DMS153 (cell line): ENCODE results near the gene BORCS6.
"Not testable (repeated sequence)": the region's sequence is repeated elsewhere in the genome, so short reads cannot be mapped to it uniquely, and the experiment has no call there.

ENCODE experiments used
- DNase-seq: peaks from one replicate; lab custom pipeline; 2025; lab: John Stamatoyannopoulos, UW

The BORCS6 gene

DNA sequence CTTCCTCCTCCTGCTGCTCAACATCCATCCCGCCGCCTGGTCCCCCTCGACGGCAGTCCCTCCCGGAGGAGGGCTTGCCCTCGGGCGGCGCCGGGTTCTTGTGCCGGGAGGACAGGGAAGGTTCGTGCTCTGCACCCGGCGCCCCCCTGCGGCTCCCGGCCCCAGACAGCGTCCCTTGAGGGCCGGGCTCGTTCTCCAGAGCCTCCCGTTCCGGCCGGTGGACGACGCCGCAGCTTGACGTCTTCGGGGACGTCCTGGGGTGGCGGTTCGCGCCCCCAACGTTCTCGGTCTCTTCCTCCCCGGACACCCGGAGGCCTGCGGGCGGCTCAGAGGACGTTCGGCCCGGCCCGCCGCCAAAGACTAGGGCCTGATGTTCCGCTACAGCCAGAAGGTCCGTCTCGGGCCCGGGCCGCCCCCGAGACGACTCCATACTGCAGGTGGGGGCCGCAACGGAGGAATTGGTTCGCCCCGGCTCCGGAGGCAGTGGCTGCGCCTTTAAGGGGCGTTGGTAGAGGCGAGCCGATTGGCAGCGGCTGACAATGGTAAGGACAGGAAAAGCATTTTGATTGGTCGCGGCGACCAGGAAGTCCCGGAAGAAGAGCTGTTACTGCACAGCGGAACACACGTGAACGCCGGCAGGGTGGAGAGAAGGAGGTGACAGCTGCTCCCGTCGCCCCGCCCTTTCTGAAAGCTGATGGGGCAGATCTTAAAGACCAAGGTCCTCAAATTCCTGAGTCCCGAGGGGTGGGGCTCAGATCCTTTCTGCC lies at the start of gene BORCS6:
BORCS6 (minus strand) TSS at position 470 of the 767 bp plus-strand sequence; CDS start at position 430, 40 bp downstream.
- peak; percentile 86 for DNase-seq

DNA sequence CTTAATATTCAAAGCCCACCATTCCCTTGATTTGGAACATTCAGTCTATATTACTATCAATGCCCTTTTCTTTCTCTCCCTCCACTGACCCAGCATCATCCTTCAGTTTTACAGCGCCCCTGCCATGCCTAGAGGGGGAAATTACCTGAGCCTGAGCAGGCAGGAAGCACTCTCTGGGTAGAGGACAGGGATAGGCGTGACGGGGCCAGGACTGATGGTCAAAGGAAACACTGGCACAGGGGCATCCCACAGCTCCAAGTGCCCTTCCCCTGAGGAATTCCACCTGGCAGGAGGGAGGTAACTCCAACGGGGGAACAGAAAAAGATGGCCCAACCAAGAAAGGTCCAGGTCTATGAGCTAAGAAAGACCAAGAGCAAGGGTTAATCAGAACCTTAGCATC lies 47.9 kb upstream of the BORCS6 start:
- DNase-seq = no peak

DNA sequence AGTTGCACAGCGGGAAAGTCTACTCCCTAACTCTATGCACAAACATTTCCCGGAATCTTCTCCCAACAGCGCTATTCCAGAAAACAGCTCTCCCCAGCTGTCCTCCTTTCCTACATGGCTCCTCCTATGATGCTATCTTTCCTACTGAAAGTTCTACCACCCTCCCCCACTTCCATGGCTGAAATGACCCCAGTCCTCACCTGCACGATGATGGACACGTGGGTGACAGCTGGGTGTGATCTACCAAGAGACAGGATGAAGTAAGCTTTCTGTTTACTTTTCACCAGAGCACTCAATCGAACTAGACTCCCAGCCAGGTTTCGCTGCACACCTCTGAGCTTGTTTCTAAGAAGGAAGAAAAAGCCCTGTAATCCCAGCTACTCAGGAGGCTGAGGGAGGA lies 47.2 kb upstream of the BORCS6 start:
- peak; percentile 20 for DNase-seq

DNA sequence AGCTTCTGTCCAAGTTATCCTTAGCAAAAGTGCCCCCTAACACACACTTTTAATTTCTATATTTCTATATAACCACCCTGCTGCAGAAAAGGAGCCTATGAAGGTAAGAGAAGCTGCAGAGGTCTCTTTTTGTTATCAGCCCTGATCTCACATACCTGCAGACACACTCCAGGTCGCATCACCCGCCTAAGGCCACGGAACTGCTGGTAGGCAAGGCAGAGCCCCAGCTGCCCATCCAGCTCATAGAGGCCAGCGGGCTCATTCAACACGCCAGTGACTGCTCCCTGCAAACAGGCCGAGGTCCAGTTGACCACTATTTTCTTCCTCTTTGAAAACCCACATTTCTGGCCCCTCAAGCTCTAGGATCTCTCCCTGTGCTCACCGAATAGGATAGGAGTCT lies 45.7 kb upstream of the BORCS6 start:
- no peak for DNase-seq

DNA sequence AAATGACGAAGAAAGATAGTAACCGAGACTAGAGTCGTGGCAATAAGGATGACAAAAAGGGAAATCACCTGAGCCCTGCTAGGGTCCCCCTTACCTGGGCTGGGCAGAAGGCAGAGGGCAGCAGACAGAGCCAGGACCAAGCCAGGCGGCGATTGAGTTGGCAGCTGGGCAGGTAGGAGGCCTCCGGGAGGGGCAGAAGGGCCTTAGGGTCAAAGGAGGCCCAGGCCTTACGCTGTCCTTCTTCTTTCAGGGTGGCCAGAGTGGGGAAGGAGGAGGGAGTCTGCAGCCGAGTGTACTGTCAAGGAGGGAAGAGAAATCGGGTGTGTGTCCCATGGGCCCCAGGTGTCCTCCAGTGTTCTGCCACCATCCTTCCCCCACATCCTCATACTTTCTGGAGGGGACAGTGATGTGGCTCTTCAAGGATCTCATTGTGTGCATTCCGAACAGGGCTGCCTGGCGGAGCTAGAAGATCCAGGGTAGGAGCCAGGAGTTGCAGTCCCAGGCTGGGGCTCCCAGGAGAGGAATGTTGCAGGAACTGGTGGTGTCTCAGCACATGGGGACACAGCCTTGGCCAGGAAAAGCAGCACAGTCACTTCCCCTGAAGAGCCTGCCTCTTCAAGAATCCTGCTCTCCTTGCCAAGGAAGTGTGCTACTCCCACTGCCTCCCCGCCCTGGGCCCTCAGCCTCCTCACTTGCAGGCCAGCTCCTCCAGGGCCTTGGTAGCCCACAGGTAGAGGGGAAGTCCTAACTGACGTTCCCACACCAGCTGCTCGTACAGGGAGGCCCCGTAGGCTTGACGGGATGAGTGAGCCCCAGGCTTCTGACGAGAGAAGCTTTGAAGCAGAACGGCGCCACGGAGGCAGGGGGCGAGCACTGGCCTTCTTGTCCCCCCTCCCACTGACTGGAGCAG lies 44.6 kb upstream of the BORCS6 start:
- no peak for DNase-seq

DNA sequence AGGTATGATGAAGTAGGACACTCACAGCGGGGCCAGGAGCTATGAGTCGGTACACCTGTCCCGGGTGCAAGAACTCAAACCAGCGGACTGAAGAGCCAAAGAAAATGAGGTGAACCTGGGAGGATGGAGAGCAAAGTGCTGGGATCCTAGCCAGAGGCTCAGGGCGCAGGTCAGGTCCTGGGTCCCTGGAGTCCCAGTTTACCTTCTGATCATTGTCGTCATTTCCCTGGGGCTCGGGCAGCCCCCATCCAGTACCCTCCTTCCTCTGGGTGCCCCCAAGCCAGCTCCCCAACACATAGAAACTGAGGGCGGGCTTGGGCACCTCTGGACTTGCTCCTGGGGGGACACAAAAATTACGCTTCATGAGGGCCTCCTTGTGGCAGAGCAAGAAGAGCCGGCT lies 41.7 kb upstream of the BORCS6 start:
- DNase-seq = no peak

DNA sequence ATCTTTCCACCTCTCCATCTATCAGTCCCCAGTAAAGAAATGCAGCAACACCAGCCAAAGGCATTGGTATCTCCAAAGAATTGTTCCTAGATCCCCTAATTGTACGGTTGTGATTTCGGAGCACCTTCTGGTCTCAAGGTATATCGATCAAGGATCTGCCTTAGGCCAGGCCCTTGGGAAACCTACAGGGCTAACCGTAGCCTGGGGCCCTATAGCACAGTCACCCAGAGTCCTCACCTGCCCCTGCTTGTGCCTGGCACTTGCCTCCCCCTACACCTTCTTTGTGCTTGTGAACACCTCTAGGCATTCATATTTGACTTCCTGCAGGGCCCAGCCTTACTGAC lies 37.2 kb upstream of the BORCS6 start:
- no peak for DNase-seq

DNA sequence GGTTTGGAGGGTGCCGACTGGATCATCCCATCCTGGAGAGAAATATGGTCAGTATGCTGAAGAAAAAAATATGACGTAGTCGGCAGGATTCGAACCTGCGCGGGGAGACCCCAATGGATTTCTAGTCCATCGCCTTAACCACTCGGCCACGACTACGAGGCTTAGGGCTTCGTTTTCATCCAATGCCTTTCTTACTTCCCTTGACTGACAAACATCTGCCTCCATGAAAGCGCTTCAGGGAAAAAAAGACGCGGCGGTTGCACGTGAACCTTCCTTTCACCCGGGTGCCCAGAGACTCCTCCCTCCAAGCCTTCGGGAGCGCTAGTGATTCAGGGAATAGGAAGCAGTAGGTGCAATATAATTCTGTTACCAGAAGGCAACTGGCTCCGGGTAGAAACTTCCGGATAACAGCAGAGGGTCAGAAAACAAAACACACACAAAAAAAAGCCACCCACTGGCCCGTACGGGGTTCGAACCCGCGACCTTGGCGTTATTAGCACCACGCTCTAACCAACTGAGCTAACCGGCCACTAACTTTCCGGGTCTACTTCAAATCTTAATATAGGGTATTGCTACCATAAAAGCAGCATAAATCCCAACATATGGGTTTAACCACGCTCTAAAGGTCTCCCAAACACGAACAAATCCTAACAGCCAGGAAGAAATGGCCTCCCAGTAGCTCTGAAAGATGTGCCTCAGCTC lies 36.7 kb upstream of the BORCS6 start:
- no peak for DNase-seq

DNA sequence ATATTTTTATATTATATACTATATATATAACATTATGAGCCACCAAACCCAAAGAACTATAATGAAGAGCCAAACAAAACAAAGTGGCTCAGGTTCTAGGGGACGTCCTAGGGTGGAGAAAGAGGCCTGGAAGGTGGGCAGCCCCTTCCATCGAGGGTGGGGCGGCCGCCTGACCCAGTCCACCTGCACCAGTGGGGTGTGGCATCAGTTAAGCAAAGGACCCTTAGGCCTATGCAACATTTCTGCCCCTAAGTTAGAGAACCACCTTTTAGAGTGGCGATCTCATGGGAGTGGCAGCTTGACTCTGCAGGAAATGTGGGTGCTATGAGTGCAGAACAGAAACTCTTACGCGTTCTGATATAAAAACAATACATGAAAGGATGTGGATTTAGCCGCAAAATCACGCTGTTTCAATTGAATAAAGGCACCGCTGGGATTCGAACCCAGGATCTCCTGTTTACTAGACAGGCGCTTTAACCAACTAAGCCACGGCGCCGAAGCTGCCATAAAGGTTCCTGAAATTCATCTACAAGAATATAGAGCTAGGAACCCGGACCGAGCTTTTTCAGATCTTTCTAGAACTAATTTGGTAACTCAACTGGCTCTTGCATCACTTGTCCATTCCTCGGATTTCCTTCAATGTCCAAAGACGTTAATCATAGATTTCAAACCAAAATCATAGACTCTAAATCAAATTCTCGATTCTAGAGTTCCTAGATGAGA lies 36.0 kb upstream of the BORCS6 start:
- no peak for DNase-seq

DNA sequence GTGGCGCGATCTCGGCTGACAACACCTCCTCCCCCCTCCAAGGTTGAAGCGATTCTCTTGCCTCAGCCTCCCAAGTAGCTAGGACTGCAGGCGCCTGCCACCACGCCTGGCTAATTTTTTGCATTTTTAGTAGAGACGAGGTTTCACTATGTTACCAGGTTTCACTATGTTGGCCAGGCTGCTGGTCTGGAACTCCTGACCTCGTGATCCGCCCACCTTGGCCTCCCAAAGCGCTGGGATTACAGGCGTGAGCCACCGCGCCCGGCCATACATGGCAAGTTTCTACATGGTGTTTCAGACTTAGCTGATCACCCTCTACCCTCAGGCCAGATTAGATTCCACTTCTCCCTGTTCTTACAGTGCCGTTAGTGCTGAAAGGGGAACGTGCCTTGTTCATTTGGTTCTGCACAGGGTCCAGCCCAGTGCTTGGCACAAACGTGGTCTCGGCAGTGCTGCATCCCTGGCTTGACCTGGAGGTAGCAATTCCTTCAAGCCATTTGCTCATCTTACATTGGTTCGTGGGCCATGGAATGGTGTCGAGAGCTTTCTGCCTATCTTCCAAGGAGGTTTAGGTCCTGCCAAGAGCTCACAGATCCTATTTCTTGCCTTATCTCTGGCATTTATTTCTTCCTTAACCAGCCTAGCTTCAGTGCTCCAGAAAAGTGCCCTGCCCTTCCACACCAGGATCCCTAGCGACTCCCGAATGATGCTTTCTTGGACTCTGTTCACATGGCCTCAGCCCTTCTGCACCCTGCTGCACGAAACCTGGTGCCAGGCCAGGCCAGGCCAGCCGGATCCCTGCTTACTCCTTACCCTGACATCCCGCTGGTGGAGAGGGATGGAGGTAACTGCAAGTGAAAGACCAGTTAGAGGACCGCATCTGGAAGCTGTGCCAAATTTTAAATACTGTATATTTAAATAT lies 35.2 kb upstream of the BORCS6 start:
- DNase-seq = no peak

DNA sequence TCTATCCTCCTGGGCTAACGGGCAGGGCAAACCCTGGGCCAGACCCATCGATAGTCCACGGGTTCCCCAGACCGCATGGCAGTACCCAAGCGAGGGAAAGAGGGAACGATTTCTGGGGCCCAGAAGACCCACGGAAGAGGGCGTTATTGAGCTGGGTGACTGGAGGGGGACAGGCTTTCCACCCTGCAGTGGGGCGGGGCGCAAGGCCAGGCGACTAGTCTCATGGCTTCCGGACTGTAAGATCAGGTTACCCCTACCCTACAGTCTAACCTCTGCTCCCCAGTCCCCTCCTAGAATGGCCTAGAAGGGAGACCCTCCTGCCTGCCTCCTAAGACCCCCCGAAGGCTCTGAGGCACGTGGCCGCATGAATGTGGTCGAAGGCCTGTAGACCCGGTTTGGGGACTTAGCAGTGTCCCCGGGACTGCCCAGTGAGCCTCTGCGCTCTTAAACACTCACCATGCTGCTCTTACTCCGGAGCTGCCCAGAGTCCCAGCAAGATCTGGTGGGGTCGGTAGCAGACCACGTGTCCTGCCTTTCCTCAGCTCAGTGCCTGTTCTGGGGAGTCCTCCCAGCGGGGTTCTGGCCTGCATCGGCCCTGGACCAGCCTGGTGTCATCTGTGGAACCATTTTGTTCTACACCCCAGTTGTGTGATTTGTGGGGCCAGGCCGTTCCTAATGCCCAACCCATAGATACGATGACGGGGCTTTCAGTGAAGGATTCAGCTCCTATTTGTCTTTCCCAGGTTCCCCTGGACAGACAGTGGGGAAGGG lies 33.6 kb upstream of the BORCS6 start:
- no peak for DNase-seq

DNA sequence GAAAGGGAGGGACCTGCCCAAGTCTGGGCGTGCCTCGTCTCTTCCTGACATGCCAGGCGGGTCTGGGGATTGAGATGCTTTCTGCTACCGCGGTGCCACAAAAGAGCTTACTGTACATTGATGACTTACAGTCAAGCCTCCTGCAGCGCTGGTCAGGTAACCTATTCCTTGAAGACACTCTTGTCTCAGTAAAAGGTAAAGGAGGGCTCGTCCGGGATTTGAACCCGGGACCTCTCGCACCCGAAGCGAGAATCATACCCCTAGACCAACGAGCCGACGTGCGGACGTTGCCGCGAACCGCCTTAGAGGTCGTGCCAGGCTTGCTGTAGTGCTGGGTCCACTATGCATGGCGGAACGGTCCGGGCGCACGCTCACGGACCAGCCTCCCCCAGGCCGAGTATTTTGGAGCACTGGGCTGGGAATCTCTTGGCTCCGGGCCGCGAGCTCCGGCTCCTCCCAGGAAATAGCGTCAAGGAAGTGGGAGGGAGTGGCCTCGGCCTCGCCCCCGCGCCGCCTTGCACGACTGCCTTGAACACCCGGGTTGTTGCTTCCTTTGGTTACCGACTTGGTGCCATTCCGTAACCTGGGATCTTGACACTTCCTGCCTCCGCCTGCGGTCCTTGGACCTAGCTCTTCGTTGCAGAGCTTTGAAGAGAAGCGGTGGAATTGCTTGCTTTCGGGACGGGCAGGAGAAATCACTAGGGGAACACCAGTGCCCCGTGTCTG lies 32.8 kb upstream of the BORCS6 start:
- peak; percentile 40 for DNase-seq

DNA sequence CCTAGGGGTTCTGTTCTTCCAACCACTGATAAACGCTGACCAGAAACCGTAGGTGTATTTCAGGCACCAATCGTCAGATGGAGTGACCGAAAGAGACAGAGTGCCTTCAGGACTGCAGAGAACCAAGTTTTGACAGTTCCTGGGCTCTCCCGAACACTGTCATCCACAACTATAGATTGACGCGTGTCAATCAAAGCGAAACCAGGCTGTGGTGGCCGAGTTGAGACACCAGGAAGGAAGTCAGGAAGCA lies 32.3 kb upstream of the BORCS6 start:
- DNase-seq = no peak

DNA sequence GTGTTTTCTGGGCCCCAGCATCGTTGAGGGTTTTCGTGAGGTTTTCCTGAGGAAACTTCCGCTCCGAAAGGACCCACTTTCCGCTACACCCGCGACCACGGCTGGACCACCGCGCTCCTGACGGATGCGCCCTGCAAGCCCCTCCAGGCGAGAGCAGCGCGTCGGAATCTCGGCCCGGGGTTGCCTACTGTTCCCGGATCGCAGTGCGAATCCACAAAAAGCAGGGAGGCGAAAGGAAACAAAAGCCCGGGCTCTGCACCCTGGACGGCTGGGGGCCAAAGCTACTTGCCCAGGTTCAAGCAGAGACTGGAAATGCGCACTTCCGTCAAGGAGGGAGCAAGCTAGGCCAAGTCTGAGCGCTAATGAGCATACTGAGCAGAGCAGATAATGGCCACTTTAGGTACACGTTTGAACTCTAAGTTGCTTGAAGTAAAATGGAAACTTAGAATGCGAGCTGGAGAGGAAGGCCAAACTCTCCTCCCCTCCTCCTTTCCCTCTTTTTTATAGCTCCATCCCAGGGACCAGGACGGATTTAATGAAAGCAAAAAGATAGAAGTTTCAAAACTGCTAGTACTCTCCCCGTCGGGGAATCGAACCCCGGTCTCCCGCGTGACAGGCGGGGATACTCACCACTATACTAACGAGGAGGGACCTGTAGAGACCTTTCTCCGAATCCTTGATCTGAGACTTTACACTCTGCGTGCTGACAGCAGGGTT lies 31.8 kb upstream of the BORCS6 start:
- DNase-seq = peak; percentile 41

DNA sequence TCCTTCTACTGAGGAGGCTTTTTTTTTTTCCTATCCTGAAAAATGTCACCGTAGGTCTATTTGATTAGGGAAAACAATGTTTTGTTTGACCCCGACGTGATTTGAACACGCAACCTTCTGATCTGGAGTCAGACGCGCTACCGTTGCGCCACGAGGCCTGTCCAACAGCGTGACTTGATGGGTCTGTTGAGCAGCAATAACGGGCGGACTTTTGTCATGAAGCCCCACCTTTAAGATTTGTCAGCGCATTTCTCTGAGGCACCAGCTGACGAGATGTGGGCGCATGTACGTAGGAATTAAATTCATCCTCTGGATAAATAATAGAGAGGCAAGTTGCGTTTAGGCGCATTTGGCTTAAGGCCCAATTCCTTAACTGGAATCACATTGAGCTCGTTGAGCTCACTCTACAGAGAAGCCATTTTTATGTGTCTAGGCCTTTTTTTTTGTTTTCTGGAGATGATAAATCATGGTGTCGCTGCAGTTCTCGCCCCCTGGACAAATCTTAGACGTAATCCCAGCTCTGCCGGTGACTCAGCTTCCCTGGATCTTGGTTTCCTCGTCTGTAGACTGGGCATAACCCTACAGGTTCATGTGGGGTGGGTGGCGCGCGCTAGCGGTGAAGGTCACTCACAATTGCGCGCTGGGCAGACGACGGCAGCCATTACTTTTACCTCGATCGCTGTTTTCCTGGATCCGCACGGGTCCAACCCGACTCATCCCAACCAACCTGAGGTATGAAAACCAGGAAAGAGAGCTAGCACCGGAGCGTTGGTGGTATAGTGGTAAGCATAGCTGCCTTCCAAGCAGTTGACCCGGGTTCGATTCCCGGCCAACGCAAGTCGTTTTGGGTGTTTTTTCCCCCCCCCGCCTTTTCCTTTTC lies 31.0 kb upstream of the BORCS6 start:
- DNase-seq = peak; percentile 73

DNA sequence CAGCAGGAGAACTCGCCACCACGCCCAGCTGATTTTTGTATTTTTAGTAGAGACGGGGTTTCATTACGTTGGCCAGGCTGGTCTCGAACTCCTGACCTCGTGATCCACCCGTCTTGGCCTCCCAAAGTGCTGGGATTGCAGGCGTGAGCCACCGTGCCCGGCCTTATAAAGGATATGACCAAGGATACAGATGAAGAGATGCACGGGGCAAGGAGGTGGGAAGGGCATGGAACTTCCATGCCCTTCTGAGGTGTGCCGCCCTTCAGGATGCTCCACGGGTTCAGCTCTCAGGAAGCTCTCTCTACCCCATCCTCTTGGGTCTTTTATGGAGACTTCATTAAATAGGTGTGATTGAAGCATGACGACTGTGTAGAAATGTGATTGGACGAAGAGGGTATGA lies 24.0 kb upstream of the BORCS6 start:
- not testable (repeated sequence) for DNase-seq

DNA sequence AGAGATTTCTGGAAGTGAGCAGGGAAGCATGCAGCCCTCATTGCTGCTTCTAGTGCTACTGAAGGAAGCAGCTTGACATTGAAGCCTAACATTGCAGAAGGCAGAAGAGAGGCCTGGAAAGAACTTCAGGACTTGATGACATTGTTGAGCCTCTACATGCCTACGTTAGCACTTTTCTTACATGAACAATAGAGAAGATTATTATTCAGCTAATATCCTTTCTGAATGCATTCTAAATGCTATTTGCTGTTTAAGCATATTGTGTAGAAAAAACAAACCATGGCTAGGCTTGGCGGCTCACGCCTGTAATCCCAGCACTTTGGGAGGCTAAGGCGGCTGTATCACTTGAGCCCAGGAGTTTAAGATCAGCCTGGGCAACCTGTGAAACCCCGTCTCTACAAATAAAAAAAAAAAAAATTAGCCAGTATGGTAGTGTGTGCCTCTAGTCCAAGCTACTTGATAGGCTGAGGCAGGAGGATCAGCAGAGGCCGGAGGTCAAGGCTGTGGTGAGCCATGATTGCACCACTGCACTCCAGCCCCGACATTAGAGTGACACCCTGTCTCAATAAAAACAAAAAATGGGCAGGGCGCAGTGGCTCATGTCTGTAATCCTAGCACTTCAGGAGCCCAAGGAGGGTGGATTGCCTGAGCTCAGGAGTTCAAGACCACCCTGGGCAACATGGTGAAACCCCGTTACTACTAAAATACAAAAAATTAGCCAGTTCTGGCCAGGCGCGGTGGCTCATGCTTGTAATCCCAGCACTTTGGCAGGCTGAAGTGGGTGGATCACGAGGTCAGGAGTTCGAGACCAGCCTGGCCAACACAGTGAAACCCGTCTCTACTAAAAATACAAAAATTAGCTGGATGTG lies 22.6 kb upstream of the BORCS6 start:
- DNase-seq = no peak
